VCaP (cell line): ENCODE measurements around the gene ERC2.

Source experiments
- H3K27ac ChIP-seq: fragments of 450-650 bp; 2 replicates; pipeline ENCODE4 v1.5.1; 2017
- CTCF ChIP-seq: fragments of 450-650 bp; conservative IDR thresholded peaks from 2 replicates; pipeline ENCODE4 v1.5.1; 2017; ENCODE audit warnings: mild to moderate bottlenecking, moderate library complexity

The ERC2 gene

GRCh38 chr3:55564726-55565125 lies 903.5 kb downstream of the ERC2 start:
- no peak for TF ChIP-seq CTCF

GRCh38 chr3:55562700-55563099 lies 905.6 kb downstream of the ERC2 start:
- TF ChIP-seq CTCF = no peak
- H3K27ac ChIP-seq = no peak overlapping the region

More at GRCh38 chr3:55564726-55565125, 903.5 kb downstream of the ERC2 start:
- H3K27ac ChIP-seq = peak overlapping the region; percentile 45

GRCh38 chr3:55559500-55560423 lies 908.5 kb downstream of the ERC2 start:
- TF ChIP-seq CTCF = no peak

GRCh38 chr3:55558316-55558715 lies 910.0 kb downstream of the ERC2 start:
- H3K27ac ChIP-seq = no peak overlapping the region
- TF ChIP-seq CTCF = no peak

More at GRCh38 chr3:55559500-55560423, 908.5 kb downstream of the ERC2 start:
- no peak overlapping the region for H3K27ac ChIP-seq

- H3K27ac ChIP-seq = no peak overlapping the region
- no peak for TF ChIP-seq CTCF
Measured at GRCh38 chr3:55557549-55557948, 910.7 kb downstream of the ERC2 start.

GRCh38 chr3:55556619-55557537 lies 911.4 kb downstream of the ERC2 start:
- no peak overlapping the region for H3K27ac ChIP-seq
- no peak for TF ChIP-seq CTCF
